GM12801 (cell line): ENCODE results near the gene COQ5.

Experiments used
- TF ChIP-seq, protein P1 (sequence below): IDR thresholded peaks from one replicate; pipeline ENCODE4 v1.5.1; 2011; ENCODE audit warnings: control low read depth; ENCODE audit not compliant: insufficient read length; ENCODE audit errors: extremely low read depth

Gene COQ5

DNA sequence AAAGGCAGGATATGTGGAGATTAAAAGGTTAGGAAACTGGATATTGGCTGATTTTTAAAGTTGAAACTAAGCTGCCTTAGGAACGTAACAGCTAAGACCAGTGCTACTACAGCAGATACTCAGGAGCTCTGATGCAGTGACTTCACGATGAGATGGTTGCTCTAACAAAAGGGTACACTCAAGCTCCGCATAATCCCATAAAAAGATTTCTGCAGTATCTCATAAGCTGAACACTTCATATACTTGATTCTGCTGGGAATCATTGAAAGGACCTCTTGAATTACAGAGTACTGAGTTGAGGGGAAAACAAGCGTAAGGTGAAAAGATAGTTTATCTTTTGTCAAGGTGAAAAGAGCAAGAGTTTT is 8.9 kb upstream of the COQ5 start:
- TF ChIP-seq, protein P1, sequence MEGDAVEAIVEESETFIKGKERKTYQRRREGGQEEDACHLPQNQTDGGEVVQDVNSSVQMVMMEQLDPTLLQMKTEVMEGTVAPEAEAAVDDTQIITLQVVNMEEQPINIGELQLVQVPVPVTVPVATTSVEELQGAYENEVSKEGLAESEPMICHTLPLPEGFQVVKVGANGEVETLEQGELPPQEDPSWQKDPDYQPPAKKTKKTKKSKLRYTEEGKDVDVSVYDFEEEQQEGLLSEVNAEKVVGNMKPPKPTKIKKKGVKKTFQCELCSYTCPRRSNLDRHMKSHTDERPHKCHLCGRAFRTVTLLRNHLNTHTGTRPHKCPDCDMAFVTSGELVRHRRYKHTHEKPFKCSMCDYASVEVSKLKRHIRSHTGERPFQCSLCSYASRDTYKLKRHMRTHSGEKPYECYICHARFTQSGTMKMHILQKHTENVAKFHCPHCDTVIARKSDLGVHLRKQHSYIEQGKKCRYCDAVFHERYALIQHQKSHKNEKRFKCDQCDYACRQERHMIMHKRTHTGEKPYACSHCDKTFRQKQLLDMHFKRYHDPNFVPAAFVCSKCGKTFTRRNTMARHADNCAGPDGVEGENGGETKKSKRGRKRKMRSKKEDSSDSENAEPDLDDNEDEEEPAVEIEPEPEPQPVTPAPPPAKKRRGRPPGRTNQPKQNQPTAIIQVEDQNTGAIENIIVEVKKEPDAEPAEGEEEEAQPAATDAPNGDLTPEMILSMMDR: no peak

DNA sequence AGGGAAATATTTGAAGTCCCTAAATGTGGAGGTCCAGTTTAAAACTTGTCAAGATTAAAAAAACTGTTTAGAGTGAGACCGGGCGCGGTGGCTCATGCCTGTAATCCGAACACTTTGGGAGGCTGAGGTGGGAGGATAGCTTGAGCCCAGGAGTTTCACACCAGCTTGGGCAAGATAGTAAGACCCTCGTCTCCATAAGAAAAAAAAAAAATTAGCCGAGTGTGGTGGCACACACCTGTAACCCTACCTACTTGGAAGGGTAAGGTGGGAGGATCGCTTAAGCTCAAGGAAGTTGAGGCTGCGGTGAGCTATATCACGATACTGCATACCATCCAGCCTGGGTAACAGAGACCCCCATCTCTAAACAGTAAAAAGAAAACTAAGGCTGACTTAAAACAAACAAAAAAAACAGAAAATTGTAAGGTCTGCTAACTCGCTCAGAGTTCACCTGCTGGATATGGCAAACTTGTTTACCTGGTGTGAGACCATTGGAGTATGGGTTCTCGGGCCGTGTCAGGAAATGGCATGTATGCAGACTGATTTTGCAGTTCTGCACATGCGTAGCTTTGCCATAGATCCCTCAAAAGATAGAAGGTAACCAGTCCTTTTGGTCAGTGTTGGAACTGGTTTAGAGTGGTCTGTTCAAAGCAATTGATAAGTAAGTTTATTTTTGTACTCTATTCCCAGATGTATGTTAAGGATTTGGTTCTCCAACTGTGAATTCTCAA is 7.3 kb upstream of the COQ5 start:
- TF ChIP-seq, protein P1: no peak

DNA sequence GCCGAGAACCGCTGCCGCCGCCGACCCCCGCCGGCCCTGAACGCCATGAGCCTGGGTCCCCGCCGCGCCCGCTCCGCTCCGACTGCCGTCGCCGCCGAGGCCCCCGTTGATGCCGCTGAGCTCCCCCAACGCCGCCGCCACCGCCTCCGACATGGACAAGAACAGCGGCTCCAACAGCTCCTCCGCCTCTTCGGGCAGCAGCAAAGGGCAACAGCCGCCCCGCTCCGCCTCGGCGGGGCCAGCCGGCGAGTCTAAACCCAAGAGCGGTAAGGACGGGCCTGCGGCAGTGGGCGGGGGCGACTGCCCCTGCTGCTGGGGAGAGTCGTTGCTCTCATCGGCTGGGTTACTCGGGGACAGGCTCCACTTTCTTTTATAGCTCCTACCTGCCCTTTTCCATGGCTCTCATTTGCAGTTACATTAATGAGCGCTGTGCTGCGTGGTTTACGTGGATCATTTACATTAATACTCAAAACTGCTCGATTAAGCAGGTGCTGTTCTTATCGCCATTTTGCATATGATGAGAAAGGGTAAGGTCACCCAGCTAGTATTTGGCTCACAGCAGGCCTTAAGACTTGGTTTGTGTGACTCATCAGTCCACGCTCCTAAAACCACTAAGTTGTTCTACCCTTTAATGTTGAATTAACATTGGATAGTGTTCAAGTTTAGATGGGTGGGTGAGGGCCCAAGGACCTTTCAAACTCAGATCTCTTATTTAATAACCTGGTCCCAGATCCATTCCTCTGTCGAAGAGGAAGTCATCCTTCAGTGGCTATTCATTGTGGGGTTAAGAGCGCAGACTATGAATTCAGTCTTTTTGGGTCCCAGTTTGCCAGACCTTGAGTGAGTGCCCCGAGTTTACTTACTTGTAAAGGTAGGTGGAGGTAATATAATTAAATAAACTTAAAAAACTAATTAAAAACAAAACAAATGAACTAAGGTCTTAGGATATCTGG is 6.0 kb upstream of the COQ5 start:
- TF ChIP-seq, protein P1: no peak

DNA sequence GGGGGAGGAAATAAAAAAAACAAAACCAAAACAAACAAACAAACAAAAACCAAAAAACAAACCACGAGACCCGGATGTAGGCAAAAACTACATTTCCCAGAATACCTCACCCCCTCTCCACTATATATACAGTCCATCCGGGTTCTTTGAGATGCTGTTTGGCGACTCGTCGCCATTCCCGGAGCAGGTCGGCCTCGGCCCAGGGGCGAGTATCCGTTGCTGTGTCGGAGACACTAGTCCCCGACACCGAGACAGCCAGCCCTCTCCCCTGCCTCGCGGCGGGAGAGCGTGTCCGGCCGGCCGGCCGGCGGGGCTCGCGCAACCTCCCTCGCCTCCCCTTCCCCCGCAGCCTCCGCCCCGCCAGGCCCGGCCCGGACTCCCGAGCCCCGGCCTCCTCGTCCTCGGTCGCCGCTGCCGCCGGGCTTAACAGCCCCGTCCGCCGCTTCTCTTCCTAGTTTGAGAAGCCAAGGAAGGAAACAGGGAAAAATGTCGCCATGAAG is 5.3 kb upstream of the COQ5 start, which contains the start of gene RNF10:
Gene RNF10 (plus strand): TSS at position 154 of the 500 bp plus-strand sequence. CDS start 456 bp downstream, outside the sequence.
- TF ChIP-seq, protein P1: no peak

DNA sequence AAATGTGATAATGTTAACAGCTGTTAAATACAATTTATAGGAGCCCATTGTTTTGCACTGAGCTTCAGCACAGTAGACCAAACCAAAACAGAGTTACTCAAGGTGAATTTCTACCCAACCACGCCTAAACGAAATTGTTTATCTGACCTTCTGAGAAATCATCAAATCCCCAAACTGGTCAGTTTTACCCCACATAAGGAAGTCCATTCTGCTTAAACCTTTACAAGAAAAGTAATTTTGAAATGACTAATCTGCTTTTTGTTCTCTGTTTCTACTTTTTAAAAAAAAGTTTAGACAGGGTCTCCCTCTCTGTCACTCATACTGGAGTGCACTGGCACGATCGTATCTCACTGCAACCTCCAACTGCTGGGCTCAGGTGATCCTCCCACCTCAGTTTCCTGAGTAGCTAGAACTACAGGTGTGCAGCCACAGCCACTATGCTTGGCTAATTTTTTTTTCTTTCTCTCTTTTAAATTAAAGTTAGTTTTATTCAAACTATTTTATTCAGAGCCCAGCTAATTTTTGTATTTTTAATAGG is 3.8 kb upstream of the COQ5 start:
- TF ChIP-seq, protein P1: no peak

DNA sequence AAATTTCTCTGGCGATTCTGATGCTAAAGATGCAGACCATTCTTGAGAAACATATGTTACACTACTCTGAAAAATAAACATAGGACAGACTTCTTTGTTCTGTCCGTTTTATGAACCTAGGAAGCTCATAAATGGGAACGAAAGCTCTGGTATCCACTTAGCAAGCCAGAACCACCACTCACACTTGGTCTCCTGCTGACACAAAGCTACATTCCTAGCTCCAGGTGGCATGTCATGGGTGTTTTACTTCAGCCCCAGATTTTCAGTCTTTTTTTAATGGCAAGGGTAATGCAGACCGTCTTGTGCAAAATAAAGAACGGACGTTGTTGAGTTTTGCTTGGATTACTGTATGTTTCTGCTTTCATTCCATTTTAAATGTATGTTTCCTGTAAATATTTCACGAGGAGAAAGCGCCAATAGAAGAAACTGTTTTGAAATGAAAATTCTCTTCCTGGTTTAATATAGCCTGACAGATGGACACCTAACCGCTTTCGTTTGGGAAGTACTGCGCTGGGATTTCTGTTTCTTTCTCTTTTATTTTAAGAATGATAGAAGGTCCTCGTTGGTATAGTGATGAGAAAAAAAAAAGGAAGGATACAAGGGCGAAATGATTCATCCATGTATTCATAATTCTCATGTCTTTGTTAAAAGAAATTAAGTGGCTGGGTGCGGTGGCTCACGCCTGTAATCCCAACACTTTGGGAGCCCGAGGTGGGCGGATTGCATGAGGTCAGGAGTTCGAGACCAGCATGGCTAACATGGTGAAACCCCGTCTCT is 871 bp upstream of the COQ5 start:
- TF ChIP-seq, protein P1: no peak
